ENCODE results near the gene MALRD1.

The MALRD1 gene

GRCh38 chr10:19461588-19461987, 413.0 kb downstream of the MALRD1 start:
- Mint-ChIP-seq H3K27ac (no peak overlapping the region), H3K4me3 (no peak overlapping the region), H3K4me1 (ENCODE audit: low read depth in 2 of 2) (no peaks in the 10 kb centered on the region), H3K27me3 (no peaks in the 10 kb centered on the region), H3K36me3 (ENCODE audit: insufficient read depth) (peaks cover 3% of the 10 kb centered on the region), H3K9me3 (peaks cover 3 to 35% of the 10 kb centered on the region in 2 donors)
- no peak for ATAC-seq (replicated peaks)
- no peak for DNase-seq

GRCh38 chr10:19466709-19467108, 418.1 kb downstream of the MALRD1 start:
- Mint-ChIP-seq H3K4me3 (no peak overlapping the region), H3K9me3 (peaks cover 3 to 26% of the 10 kb centered on the region in 2 donors), H3K27me3 (no peaks in the 10 kb centered on the region), H3K27ac (no peak overlapping the region), H3K36me3 (ENCODE audit: insufficient read depth) (no peaks in the 10 kb centered on the region), H3K4me1 (ENCODE audit: low read depth in 2 of 2) (no peaks in the 10 kb centered on the region)
- ATAC-seq (replicated peaks) (no peak), DNase-seq (no peak)

GRCh38 chr10:19468413-19468812, 419.8 kb downstream of the MALRD1 start:
- Mint-ChIP-seq H3K27me3 (no peaks in the 10 kb centered on the region), H3K36me3 (ENCODE audit: insufficient read depth) (no peaks in the 10 kb centered on the region), H3K4me1 (ENCODE audit: low read depth in 2 of 2) (no peaks in the 10 kb centered on the region), H3K9me3 (peaks cover 5 to 15% of the 10 kb centered on the region in 2 donors), H3K27ac (no peak overlapping the region), H3K4me3 (no peak overlapping the region)
- DNase-seq, result no peak
- no peak for ATAC-seq (replicated peaks)

- ATAC-seq (replicated peaks), result no peak
- H3K4me3 Mint-ChIP-seq, result no peak overlapping the region
- no peaks in the 10 kb centered on the region for H3K27me3 Mint-ChIP-seq
- H3K9me3 Mint-ChIP-seq, result peaks cover 6 to 18% of the 10 kb centered on the region in 2 donors
- H3K4me1 Mint-ChIP-seq (ENCODE audit: low read depth in 2 of 2), result no peaks in the 10 kb centered on the region
- H3K27ac Mint-ChIP-seq, result no peak overlapping the region
- no peaks in the 10 kb centered on the region for H3K36me3 Mint-ChIP-seq (ENCODE audit: insufficient read depth)
- DNase-seq, result no peak
Measured at GRCh38 chr10:19469521-19469920, 420.9 kb downstream of the MALRD1 start.

- Mint-ChIP-seq H3K36me3 (ENCODE audit: insufficient read depth) (no peaks in the 10 kb centered on the region), H3K9me3 (peaks cover 8 to 12% of the 10 kb centered on the region in 2 donors), H3K4me1 (ENCODE audit: low read depth in 2 of 2) (no peaks in the 10 kb centered on the region), H3K4me3 (no peak overlapping the region), H3K27ac (no peak overlapping the region), H3K27me3 (no peaks in the 10 kb centered on the region)
- DNase-seq (no peak), ATAC-seq (replicated peaks) (no peak)
Measured at GRCh38 chr10:19479854-19480253, 431.3 kb downstream of the MALRD1 start.

- no peaks in the 10 kb centered on the region for H3K36me3 Mint-ChIP-seq (ENCODE audit: insufficient read depth)
- H3K4me3 Mint-ChIP-seq, result no peak overlapping the region
- H3K9me3 Mint-ChIP-seq, result peaks cover 8 to 12% of the 10 kb centered on the region in 2 donors
- DNase-seq (no peak), ATAC-seq (replicated peaks) (no peak)
- H3K4me1 Mint-ChIP-seq (ENCODE audit: low read depth in 2 of 2), result no peaks in the 10 kb centered on the region
- no peak overlapping the region for H3K27ac Mint-ChIP-seq
- no peaks in the 10 kb centered on the region for H3K27me3 Mint-ChIP-seq
Measured at GRCh38 chr10:19480353-19480752, 431.8 kb downstream of the MALRD1 start.

- H3K36me3 Mint-ChIP-seq (ENCODE audit: insufficient read depth), result no peaks in the 10 kb centered on the region
- no peak overlapping the region for H3K4me3 Mint-ChIP-seq
- DNase-seq (no peak), ATAC-seq (replicated peaks) (no peak)
- H3K27me3 Mint-ChIP-seq, result no peaks in the 10 kb centered on the region
- H3K4me1 Mint-ChIP-seq (ENCODE audit: low read depth in 2 of 2), result no peaks in the 10 kb centered on the region
- H3K9me3 Mint-ChIP-seq, result peaks cover 8 to 16% of the 10 kb centered on the region in 2 donors
- H3K27ac Mint-ChIP-seq, result no peak overlapping the region
Measured at GRCh38 chr10:19483421-19483820, 434.8 kb downstream of the MALRD1 start.

GRCh38 chr10:19488592-19489280, 440.1 kb downstream of the MALRD1 start:
- H3K9me3 Mint-ChIP-seq, result peaks cover 0 to 7% of the 10 kb centered on the region in 2 donors
- H3K36me3 Mint-ChIP-seq (ENCODE audit: insufficient read depth), result no peaks in the 10 kb centered on the region
- DNase-seq (no peak), ATAC-seq (replicated peaks) (no peak)
- H3K4me1 Mint-ChIP-seq (ENCODE audit: low read depth in 2 of 2), result no peaks in the 10 kb centered on the region
- no peak overlapping the region for H3K4me3 Mint-ChIP-seq
- H3K27ac Mint-ChIP-seq, result no peak overlapping the region
- H3K27me3 Mint-ChIP-seq, result no peaks in the 10 kb centered on the region

- no peaks in the 10 kb centered on the region for H3K4me1 Mint-ChIP-seq (ENCODE audit: low read depth in 2 of 2)
- no peak overlapping the region for H3K4me3 Mint-ChIP-seq
- peaks cover 9% of the 10 kb centered on the region in 2 donors for H3K9me3 Mint-ChIP-seq
- DNase-seq (no peak), ATAC-seq (replicated peaks) (no peak)
- H3K27me3 Mint-ChIP-seq, result no peaks in the 10 kb centered on the region
- no peak overlapping the region for H3K27ac Mint-ChIP-seq
- no peaks in the 10 kb centered on the region for H3K36me3 Mint-ChIP-seq (ENCODE audit: insufficient read depth)
Measured at GRCh38 chr10:19491166-19491565, 442.6 kb downstream of the MALRD1 start.

GRCh38 chr10:19493917-19494316, 445.3 kb downstream of the MALRD1 start:
- H3K36me3 Mint-ChIP-seq (ENCODE audit: insufficient read depth), result no peaks in the 10 kb centered on the region
- peaks cover 6 to 16% of the 10 kb centered on the region in 2 donors for H3K9me3 Mint-ChIP-seq
- no peaks in the 10 kb centered on the region for H3K27me3 Mint-ChIP-seq
- DNase-seq (no peak), ATAC-seq (replicated peaks) (no peak)
- no peak overlapping the region for H3K4me3 Mint-ChIP-seq
- H3K4me1 Mint-ChIP-seq (ENCODE audit: low read depth in 2 of 2), result no peaks in the 10 kb centered on the region
- no peak overlapping the region for H3K27ac Mint-ChIP-seq

GRCh38 chr10:19497026-19497425, 448.4 kb downstream of the MALRD1 start:
- Mint-ChIP-seq H3K4me3 (no peak overlapping the region), H3K27me3 (no peaks in the 10 kb centered on the region), H3K9me3 (peaks cover 9 to 16% of the 10 kb centered on the region in 2 donors), H3K27ac (no peak overlapping the region), H3K4me1 (ENCODE audit: low read depth in 2 of 2) (no peaks in the 10 kb centered on the region), H3K36me3 (ENCODE audit: insufficient read depth) (no peaks in the 10 kb centered on the region)
- no peak for DNase-seq
- ATAC-seq (replicated peaks), result no peak

GRCh38 chr10:19498393-19499290, 450.0 kb downstream of the MALRD1 start:
- no peak for DNase-seq
- Mint-ChIP-seq H3K4me1 (ENCODE audit: low read depth in 2 of 2) (no peaks in the 10 kb centered on the region), H3K4me3 (no peak overlapping the region), H3K36me3 (ENCODE audit: insufficient read depth) (no peaks in the 10 kb centered on the region), H3K27me3 (no peaks in the 10 kb centered on the region), H3K27ac (no peak overlapping the region), H3K9me3 (peaks cover 7 to 16% of the 10 kb centered on the region in 2 donors)
- no peak for ATAC-seq (replicated peaks)

- DNase-seq (no peak), ATAC-seq (replicated peaks) (no peak)
- Mint-ChIP-seq H3K9me3 (peaks cover 9 to 21% of the 10 kb centered on the region in 2 donors), H3K27ac (no peak overlapping the region), H3K36me3 (ENCODE audit: insufficient read depth) (no peaks in the 10 kb centered on the region), H3K4me1 (ENCODE audit: low read depth in 2 of 2) (no peaks in the 10 kb centered on the region), H3K27me3 (no peaks in the 10 kb centered on the region), H3K4me3 (no peak overlapping the region)
Measured at GRCh38 chr10:19499291-19499770, 450.7 kb downstream of the MALRD1 start.

GRCh38 chr10:19500959-19501358, 452.4 kb downstream of the MALRD1 start:
- Mint-ChIP-seq H3K36me3 (ENCODE audit: insufficient read depth) (no peaks in the 10 kb centered on the region), H3K9me3 (peaks cover 9 to 28% of the 10 kb centered on the region in 2 donors), H3K4me1 (ENCODE audit: low read depth in 2 of 2) (no peaks in the 10 kb centered on the region), H3K27me3 (no peaks in the 10 kb centered on the region), H3K4me3 (no peak overlapping the region), H3K27ac (no peak overlapping the region)
- DNase-seq, result no peak
- no peak for ATAC-seq (replicated peaks)
